Fibroblast of skin of right biceps (primary cell): ENCODE data around the gene HEATR3.

Experiments used
- DNase-seq: peaks from one replicate; pipeline ENCODE4 v3.0.0-alpha.2; 2013

Gene HEATR3

GRCh38 chr16:50154420-50154950 lies 88.7 kb downstream of the HEATR3 start:
- peak; percentile 21 for DNase-seq

GRCh38 chr16:50155925-50156324 lies 90.2 kb downstream of the HEATR3 start:
- DNase-seq = no peak
